HG02840 (cell line): ENCODE measurements around the gene MYO1E.
"Not testable (repeated sequence)": the region's sequence is repeated elsewhere in the genome, so short reads cannot be mapped to it uniquely, and the experiment has no call there.

Experiments used
- ATAC-seq: cut with Tn5 transposase; IDR thresholded peaks from one replicate; pipeline ENCODE4 v1.9.1; 2021; ENCODE audit warnings: mild to moderate bottlenecking, moderate library complexity, moderate number of reproducible peaks; ENCODE audit not compliant: unreplicated experiment, low FRiP score

MYO1E gene

GRCh38 chr15:59298225-59298853, 74.3 kb downstream of the MYO1E start:
- peak; percentile 60 for ATAC-seq

- ATAC-seq, result no peak
These were observed 76.5 kb downstream of the MYO1E start for GRCh38 chr15:59296181-59296617.

GRCh38 chr15:59295261-59296001, 77.2 kb downstream of the MYO1E start:
- ATAC-seq, result no peak

GRCh38 chr15:59294574-59295260, 78.0 kb downstream of the MYO1E start:
- ATAC-seq, result no peak

GRCh38 chr15:59292442-59293151, 80.1 kb downstream of the MYO1E start:
- no peak for ATAC-seq

- no peak for ATAC-seq
These were observed 81.5 kb downstream of the MYO1E start for GRCh38 chr15:59291213-59291549.

- ATAC-seq, result no peak
These were observed 82.1 kb downstream of the MYO1E start for GRCh38 chr15:59290295-59291212.

GRCh38 chr15:59289574-59289973, 83.1 kb downstream of the MYO1E start:
- ATAC-seq, result no peak

- no peak for ATAC-seq
These were observed 88.8 kb downstream of the MYO1E start for GRCh38 chr15:59283717-59284391.

GRCh38 chr15:59282515-59283337, 89.9 kb downstream of the MYO1E start:
- ATAC-seq, result no peak

GRCh38 chr15:59281699-59282098, 91.0 kb downstream of the MYO1E start:
- no peak for ATAC-seq

GRCh38 chr15:59280855-59281254, 91.8 kb downstream of the MYO1E start:
- ATAC-seq, result no peak

- ATAC-seq, result not testable (repeated sequence)
These were observed 92.4 kb downstream of the MYO1E start for GRCh38 chr15:59280292-59280691.

- no peak for ATAC-seq
These were observed 93.6 kb downstream of the MYO1E start for GRCh38 chr15:59279023-59279422.

- no peak for ATAC-seq
These were observed 94.6 kb downstream of the MYO1E start for GRCh38 chr15:59278120-59278519.

GRCh38 chr15:59276225-59277178, 96.2 kb downstream of the MYO1E start:
- no peak for ATAC-seq
